ENCODE results near the gene MEIS2. TPM values are rescaled to one million over a fixed set of nuclear protein-coding genes. Genes with fewer than 3 reads are reported as not detected.

Gene MEIS2
- total RNA-seq, 2 donors from 2014 or later = 24.3 to 29.8 TPM

DNA sequence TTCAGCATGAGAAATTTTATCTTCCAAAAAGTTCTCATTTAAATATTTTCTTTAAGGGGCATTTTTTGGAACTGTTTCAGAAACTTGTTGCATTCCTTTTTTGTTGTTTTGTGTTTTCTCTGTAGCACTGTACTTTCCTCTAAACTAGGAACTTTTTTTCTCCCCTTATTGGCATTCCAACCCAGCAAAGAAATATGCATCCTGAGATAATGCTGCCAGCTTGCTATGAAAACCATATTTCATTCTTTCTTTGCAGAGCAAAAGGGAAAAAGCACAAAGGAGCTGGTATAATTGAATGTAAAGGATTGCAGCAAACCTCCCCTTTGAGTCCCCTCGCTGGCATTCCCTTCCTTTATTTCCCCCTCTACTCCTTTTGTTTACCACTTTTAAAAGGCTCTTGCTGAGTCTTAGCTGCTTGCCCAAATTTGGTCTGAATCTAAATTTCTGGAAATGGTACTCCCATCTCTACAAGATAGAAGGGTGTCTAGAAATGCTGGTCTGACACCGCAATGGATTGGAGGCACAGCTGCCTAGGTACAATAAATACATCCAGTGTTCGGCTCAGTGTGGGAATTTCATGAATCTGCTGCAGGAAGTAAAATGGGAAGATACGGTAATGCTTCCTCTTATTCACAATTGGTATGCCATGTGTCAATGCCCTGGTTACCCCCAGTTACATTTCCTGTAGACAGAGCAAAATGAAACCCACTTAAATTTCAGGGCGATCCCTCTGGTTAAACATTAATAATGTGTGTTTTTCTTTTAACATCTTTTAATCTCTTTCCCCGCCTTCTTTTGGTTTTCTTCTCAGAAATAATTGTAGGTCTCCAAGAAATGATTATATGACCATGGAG is 156.6 kb downstream of the MEIS2 start:
- Histone ChIP-seq H3K9me3 (no peaks in the 10 kb centered on the region), H3K27me3 (no peaks in the 10 kb centered on the region), H3K27ac (no peak overlapping the region), H3K4me1 (peaks cover 0 to 7% of the 10 kb centered on the region in 2 donors), H3K36me3 (no peaks in the 10 kb centered on the region), H3K4me3 (no peak overlapping the region)
- no peak for DNase-seq (ENCODE audit: low spot score)
- TF ChIP-seq, protein P1, sequence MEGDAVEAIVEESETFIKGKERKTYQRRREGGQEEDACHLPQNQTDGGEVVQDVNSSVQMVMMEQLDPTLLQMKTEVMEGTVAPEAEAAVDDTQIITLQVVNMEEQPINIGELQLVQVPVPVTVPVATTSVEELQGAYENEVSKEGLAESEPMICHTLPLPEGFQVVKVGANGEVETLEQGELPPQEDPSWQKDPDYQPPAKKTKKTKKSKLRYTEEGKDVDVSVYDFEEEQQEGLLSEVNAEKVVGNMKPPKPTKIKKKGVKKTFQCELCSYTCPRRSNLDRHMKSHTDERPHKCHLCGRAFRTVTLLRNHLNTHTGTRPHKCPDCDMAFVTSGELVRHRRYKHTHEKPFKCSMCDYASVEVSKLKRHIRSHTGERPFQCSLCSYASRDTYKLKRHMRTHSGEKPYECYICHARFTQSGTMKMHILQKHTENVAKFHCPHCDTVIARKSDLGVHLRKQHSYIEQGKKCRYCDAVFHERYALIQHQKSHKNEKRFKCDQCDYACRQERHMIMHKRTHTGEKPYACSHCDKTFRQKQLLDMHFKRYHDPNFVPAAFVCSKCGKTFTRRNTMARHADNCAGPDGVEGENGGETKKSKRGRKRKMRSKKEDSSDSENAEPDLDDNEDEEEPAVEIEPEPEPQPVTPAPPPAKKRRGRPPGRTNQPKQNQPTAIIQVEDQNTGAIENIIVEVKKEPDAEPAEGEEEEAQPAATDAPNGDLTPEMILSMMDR (IDR thresholded peaks at IDR 0.05) = no peak

DNA sequence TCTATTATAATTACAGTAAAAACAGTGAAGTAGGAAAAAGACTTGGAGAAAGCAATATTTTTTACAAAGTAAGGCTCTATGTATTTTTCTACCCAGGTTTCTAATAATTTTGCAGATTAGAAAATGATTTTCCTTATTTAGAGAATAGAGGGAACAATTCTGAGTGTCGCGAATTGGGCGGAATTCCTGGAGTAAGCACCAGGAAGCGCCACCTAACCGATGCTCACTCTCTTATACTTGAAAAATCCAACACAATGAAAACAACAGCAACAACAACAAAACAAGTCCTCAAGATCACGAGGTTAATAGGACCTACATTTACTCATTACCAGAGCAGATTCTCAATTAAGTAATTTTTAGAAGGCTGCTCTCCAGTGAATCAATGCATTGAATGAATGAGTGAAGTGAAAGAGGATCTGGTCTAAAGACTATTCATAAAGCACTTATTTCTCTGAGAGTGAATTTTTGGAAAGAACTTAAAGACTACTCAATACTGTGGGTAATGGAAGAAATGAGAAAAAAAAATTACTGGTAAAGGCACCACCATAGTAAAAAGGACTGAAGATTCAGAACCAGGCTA is 158.0 kb downstream of the MEIS2 start:
- H3K4me1 ChIP-seq = peaks cover 0 to 3% of the 10 kb centered on the region in 2 donors
- H3K4me3 ChIP-seq = no peak overlapping the region
- H3K9me3 ChIP-seq = no peaks in the 10 kb centered on the region
- no peak for DNase-seq (ENCODE audit: low spot score)
- H3K27me3 ChIP-seq = no peaks in the 10 kb centered on the region
- no peak overlapping the region for H3K27ac ChIP-seq
- no peaks in the 10 kb centered on the region for H3K36me3 ChIP-seq
- TF ChIP-seq, protein P1 (IDR thresholded peaks at IDR 0.05) = no peak

DNA sequence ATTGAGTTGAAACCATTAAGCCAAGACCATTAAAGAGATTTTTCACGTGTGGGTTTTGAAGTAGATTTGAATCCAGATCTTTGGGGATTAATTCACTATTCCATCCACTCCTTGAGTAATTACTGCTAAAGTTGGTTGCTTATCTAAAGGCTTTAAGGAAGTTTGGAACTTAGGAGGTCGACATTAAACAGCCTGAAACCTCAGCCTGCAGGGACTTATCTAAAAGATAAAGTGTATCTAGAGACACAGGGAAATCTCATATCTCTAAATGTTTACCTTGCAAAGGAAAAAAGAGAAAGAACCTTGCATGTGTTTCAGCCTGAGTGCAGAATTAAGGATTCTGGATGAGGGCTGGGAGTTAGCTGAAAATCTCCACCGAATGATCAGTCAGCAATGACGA is 158.6 kb downstream of the MEIS2 start:
- no peaks in the 10 kb centered on the region for H3K27me3 ChIP-seq
- no peak overlapping the region for H3K27ac ChIP-seq
- no peaks in the 10 kb centered on the region for H3K36me3 ChIP-seq
- no peaks in the 10 kb centered on the region for H3K4me1 ChIP-seq
- no peaks in the 10 kb centered on the region for H3K9me3 ChIP-seq
- TF ChIP-seq, protein P1 (IDR thresholded peaks at IDR 0.05) = no peak
- DNase-seq (ENCODE audit: low spot score) = no peak
- H3K4me3 ChIP-seq = no peak overlapping the region

DNA sequence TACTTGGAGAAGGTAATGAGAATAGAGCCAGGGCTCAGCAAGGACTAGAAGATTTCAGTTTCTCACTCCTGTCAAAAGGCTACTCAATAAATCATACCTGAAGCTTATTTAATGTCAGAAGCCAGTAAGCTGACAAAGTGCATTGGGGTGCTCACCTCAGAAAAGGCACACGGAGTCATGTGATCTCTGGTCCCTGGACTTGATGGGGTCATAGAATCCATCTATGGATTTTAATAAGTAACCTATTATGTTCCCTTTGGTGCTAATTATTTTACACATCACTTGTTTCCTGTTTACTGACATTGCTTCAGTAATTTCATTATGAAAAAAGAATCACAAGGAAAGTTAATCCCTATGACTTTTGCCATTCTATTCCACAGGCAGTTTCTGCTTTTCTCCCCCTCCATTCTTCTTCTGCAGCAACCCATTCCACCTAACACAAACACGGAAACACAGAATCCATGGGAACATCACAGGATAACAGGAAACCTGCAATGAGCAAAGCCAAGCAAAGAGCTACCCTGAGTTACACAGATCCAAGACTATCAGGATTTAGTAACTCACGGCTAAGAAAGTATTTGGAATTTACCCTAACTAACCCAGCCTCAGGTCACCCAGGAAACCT is 159.6 kb downstream of the MEIS2 start:
- H3K4me3 ChIP-seq = no peak overlapping the region
- H3K27ac ChIP-seq = no peak overlapping the region

DNA sequence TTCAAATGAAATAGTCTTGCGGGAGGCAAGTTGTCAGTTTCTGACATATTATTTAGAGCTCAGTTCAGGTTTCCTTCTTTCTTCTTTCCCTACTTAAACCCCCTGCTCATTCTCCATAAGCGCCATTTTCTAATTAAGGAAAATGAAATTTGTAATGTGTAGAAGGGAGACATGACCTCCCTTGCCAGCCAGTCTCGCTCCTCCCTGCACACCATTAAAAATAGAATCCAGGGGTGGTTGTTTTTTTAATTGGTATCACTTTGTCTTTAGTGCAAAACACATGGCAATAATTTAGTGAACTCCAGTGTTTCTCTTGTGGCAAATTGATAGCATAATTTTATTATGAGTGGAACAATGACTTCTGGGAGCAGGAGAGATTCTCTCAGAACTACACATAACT is 160.1 kb downstream of the MEIS2 start:
- H3K36me3 ChIP-seq = no peaks in the 10 kb centered on the region
- H3K27ac ChIP-seq = no peak overlapping the region
- no peak for DNase-seq (ENCODE audit: low spot score)
- H3K9me3 ChIP-seq = no peaks in the 10 kb centered on the region
- TF ChIP-seq, protein P1 (IDR thresholded peaks at IDR 0.05) = no peak
- no peak overlapping the region for H3K4me3 ChIP-seq
- H3K27me3 ChIP-seq = no peaks in the 10 kb centered on the region
- H3K4me1 ChIP-seq = no peaks in the 10 kb centered on the region

More for the DNA sequence above, 159.6 kb downstream of the MEIS2 start:
- Histone ChIP-seq H3K36me3 (no peaks in the 10 kb centered on the region), H3K4me1 (no peaks in the 10 kb centered on the region), H3K27me3 (no peaks in the 10 kb centered on the region), H3K9me3 (no peaks in the 10 kb centered on the region)
- DNase-seq (ENCODE audit: low spot score) = no peak
- TF ChIP-seq, protein P1 (IDR thresholded peaks at IDR 0.05) = no peak
